Mesodermal cell (in vitro differentiated cells): ENCODE results near the gene PDE8B.

ENCODE experiments used
- H3K27ac ChIP-seq: 2 replicates; pipeline ENCODE4 v1.7.0; 2013; ENCODE audit warnings: mild to moderate bottlenecking, low read depth, low read length, moderate library complexity; ENCODE audit not compliant: severe bottlenecking
- H3K36me3 ChIP-seq: 2 replicates; pipeline ENCODE4 v1.7.1; 2013; ENCODE audit warnings: mild to moderate bottlenecking, low read length, moderate library complexity; ENCODE audit not compliant: control insufficient read depth, insufficient read depth
- H3K4me1 ChIP-seq: one replicate; pipeline ENCODE4 v1.7.1; 2013; ENCODE audit warnings: mild to moderate bottlenecking, low read length; ENCODE audit not compliant: insufficient read depth, control insufficient read depth, poor library complexity, severe bottlenecking
- H3K4me3 ChIP-seq: 2 replicates; pipeline ENCODE4 v1.7.0; 2013; ENCODE audit warnings: low read length, control low read depth, mild to moderate bottlenecking; ENCODE audit not compliant: insufficient read depth, poor library complexity, severe bottlenecking; ENCODE audit errors: extremely low read depth
- H3K9me3 ChIP-seq: 2 replicates; pipeline ENCODE4 v1.7.1; 2013; ENCODE audit warnings: mild to moderate bottlenecking, low read length, moderate library complexity; ENCODE audit not compliant: control insufficient read depth
- WGBS, 2 experiments: methylation state at CpG; one replicate each; pipeline ENCODE4 v1.1.5; 2013; ENCODE audit warnings: missing lambda C conversion rate in 2 of 2; ENCODE audit not compliant: insufficient coverage in 2 of 2; 5-methylcytosine and 5-hydroxymethylcytosine counted together

Gene PDE8B

DNA sequence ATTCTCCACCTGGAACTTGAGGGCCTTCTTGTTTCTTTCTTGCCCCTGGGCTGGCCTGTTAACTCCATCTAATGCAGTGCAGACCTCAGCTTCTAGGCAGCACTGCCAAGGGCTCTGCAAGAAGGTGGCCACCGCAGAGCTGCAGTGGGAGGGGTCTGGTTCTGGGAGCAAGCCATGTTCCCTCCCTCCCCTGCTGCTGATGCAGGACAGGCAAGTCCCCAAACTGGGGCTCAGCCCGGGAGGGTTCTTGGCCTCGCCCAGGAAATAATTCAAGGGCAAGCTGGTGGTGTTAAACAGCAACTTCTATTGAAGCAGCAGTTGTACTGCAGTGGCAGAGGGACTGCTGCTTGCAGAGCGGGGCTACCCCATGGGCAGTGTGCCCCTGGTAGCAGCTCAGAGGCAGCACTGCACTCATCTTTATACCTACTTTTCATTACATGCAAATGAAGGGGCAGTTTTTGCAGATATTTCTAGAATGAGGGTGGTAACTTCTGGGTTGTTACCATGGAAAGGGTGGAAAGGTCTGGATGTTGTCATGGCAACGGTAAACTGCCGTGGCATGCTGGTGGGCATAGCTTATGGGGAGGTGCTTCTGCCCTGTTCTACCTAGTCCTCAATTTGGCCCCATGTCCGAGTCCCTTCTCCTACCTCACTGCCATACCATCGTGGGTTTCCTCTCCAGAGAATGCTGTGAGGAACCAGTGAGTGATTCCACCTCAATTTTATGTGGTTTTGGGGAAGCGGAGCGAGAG lies 199.6 kb downstream of the PDE8B start:
- Histone ChIP-seq H3K4me1 (no peaks in the 10 kb centered on the region), H3K27ac (no peak overlapping the region), H3K9me3 (no peaks in the 10 kb centered on the region), H3K36me3 (no peaks in the 10 kb centered on the region), H3K4me3 (no peak overlapping the region)
- WGBS, 2 experiments: 84 to 92% methylated on average over 5 of the region's 10 CpGs

DNA sequence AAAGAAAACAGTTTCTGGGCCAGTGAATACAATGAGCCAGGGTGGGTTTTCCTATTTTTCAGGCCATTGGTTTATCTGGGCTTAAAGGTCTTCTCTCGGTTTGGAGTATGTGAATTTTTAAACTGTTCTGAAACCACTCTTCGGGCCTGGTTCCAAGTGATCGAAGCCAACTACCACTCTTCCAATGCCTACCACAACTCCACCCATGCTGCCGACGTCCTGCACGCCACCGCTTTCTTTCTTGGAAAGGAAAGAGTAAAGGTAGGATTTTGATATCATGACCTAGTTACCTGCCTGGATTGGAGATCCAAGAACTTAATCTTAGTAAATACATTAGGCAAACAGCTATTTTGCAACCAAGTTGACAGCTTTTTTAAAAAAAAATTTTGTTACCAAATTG lies 202.6 kb downstream of the PDE8B start:
- no CpG with 5 or more reads among the region's 7 CpGs for WGBS, 2 experiments
- no peaks in the 10 kb centered on the region for H3K9me3 ChIP-seq
- no peaks in the 10 kb centered on the region for H3K4me1 ChIP-seq
- no peaks in the 10 kb centered on the region for H3K36me3 ChIP-seq
- no peak overlapping the region for H3K27ac ChIP-seq
- no peak overlapping the region for H3K4me3 ChIP-seq

DNA sequence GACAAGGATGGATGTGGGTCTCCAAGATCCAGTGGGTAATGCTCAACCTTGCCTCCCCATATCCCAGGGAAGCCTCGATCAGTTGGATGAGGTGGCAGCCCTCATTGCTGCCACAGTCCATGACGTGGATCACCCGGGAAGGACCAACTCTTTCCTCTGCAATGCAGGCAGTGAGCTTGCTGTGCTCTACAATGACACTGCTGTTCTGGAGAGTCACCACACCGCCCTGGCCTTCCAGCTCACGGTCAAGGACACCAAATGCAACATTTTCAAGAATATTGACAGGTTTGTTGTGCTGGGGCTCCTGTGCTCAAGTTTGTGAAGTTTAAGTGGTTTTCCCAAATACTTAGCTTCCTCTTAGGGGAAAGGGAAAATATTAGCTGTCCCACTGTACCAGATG lies 207.7 kb downstream of the PDE8B start:
- Histone ChIP-seq H3K27ac (no peak overlapping the region), H3K4me3 (no peak overlapping the region), H3K9me3 (no peaks in the 10 kb centered on the region), H3K4me1 (no peaks in the 10 kb centered on the region), H3K36me3 (no peaks in the 10 kb centered on the region)
- 85 to 86% methylated on average over 4 of the region's 5 CpGs for WGBS, 2 experiments

DNA sequence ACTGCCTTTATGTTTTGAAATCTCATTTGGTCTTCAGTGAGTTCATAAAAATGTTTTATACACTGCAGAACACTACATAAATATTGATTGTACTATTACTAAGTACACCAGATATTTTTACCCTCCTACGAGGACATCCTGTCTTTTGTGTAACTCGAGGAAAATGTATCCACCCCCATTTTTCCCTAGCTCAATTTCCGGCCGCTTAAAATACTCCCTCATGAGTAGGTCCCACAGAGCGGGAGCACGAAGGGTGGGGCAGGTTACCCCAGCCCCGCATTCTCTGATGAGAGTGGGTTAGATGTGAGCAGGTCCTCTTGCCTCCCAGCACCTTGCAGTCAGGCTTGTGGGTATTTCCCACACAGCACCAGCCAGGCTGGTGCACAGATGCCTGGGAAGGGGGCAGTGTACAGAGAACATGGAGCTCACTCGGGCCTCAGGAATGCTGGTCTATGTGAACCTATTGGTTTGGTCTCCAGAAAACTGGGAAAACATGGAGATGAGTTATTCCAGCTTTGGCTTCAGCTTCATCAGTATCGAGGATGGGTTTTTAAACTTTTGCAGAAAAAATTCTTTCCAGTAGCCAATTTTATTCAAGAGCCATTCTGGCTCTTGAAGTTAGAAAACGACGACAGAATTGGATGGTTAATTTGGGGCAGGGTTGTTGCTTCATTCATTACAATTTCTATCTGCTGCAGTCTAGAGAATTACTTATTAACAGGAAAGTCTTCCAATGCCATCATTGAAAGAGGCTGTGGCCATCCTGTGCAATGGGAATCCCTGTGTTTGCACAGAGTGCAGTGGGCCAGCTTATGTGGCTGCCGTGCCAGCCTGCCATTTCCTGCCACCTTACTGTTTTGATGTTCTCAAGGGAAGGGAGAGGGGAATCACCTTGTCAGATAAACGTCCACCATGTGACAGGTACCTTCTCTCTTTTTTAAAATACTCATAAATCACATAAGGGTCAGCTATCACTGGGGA lies 208.4 kb downstream of the PDE8B start:
- 93 to 98% methylated on average over 5 to 6 of the region's 13 CpGs for WGBS, 2 experiments
- Histone ChIP-seq H3K4me1 (no peaks in the 10 kb centered on the region), H3K9me3 (no peaks in the 10 kb centered on the region), H3K4me3 (no peak overlapping the region), H3K27ac (no peak overlapping the region), H3K36me3 (peaks cover 3% of the 10 kb centered on the region)

DNA sequence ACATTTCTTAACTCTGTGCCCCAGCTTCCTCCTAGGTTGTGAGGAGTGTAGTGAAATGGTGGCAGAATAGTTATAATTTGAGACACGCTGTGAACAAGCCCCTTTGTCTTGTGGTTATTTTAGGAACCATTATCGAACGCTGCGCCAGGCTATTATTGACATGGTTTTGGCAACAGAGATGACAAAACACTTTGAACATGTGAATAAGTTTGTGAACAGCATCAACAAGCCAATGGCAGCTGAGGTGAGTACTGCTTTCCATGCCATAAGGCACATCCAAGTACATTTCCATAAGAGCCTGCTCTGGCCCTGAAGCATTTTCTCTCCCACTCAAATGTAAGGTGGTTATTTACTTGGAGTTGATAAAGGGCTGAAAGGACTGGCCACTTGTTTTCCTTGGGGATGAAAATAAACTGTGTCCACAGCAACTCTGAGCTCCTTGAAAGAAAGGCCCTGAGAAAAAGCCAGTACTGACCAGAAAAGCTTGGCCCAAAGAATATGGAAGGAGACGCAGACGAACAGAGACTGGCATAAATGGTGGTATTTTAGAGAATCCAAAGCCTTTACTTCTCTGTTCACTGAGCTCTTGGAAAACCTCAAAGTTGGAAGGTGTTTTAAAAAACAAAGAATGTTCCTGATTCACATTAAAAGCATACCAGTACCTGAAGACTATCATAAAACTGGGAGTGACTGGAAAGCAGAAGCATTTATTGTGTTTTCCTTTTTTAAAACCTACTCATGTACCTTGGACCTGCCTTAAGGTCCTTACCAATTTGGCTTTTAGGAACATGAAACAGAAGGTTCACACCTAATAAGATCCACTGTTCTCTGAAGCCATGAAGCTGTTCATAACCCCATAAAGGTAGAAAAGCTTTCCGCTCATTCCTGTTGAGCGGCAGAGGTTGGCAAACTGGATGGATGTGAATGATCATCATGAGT lies 209.4 kb downstream of the PDE8B start:
- 98 to 100% methylated on average over 4 to 5 of the region's 8 CpGs for WGBS, 2 experiments
- Histone ChIP-seq H3K9me3 (no peaks in the 10 kb centered on the region), H3K4me3 (no peak overlapping the region)

DNA sequence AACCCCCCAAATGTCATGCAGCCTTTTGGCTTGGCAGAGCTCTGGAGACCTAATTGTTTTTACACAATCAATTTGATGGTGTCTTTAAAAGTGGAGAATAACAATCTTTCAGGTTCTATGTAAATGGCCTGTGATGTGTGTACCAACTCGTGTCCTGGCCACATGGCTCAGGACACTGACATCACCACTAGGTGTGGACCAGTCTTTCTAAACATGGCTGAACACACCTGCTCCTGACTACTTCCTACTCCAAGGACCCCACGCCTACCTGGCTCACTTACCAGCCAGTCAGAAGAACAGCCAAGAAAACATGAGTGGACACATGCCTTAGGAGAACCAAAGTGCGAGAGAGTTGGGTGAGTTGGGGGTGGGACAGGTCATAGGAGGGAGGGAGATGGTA lies 210.5 kb downstream of the PDE8B start:
- no peak overlapping the region for H3K4me3 ChIP-seq
- 100% methylated on average over 1 of the region's 3 CpGs for WGBS, 2 experiments
- H3K9me3 ChIP-seq: no peaks in the 10 kb centered on the region
- peaks cover 2% of the 10 kb centered on the region for H3K4me1 ChIP-seq
- no peak overlapping the region for H3K27ac ChIP-seq
- peaks cover 17% of the 10 kb centered on the region for H3K36me3 ChIP-seq

More for the DNA sequence above, 209.4 kb downstream of the PDE8B start:
- Histone ChIP-seq H3K27ac (no peak overlapping the region), H3K36me3 (peaks cover 11% of the 10 kb centered on the region), H3K4me1 (no peaks in the 10 kb centered on the region)

DNA sequence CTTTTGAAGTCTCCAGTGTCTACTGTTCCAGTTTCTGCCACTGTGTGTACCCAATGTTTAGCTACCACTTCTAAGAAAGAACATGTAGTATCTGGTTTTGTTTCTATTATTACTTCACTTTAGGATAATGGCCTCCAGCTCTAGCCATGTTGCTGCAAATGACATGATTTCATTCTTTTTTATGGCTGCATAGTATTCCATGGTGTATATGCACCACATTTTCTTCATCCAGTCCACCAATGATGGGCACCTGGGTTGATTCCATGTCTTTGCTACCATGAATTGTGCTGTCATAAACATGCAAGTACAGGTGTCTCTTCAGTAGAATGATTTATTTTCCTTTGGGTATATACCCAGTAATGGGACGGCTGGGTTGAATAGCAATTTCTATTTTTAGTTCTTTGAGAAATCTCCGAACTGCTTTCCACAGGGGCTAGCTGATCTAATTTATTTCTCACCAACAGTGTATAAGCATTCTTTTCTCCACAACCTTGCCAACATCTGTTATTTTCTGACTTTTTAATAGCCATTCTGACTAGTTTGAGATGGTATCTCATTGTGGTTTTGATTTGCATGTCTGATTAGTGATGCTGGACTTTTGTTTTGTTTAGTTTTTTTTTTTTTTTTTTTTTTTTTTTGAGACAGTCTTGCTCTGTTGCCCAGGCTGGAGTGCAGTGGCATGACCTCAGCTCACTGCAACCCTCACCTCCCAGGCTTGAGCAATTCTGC lies 212.7 kb downstream of the PDE8B start:
- Histone ChIP-seq H3K9me3 (no peaks in the 10 kb centered on the region), H3K4me1 (peaks cover 17% of the 10 kb centered on the region), H3K4me3 (no peak overlapping the region), H3K36me3 (peaks cover 17% of the 10 kb centered on the region), H3K27ac (no peak overlapping the region)
- WGBS, 2 experiments: no CpG with 5 or more reads among the region's 2 CpGs

DNA sequence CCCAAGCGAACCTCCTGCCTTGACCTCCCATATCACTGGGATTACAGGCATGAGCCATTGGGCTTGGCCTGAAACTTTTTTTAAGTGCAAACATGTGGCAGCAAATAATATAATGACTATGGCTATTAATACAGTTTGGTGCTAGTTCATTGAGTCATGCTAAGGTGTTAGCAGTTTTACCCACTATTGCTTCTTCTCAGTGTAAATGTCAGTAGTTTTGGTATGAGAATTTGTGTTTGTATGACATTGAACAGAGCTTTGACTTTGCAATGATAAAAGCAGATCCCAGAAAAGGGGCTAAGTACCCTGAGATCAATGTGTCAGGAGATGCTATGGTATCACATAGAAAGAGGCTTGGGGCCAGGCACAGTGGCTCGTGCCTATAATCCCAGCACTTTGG lies 214.4 kb downstream of the PDE8B start:
- 90 to 92% methylated on average over 2 of the region's 2 CpGs for WGBS, 2 experiments
- H3K9me3 ChIP-seq: no peaks in the 10 kb centered on the region
- H3K27ac ChIP-seq: no peak overlapping the region
- peaks cover 17% of the 10 kb centered on the region for H3K4me1 ChIP-seq
- H3K36me3 ChIP-seq: peaks cover 26% of the 10 kb centered on the region
- H3K4me3 ChIP-seq: no peak overlapping the region

DNA sequence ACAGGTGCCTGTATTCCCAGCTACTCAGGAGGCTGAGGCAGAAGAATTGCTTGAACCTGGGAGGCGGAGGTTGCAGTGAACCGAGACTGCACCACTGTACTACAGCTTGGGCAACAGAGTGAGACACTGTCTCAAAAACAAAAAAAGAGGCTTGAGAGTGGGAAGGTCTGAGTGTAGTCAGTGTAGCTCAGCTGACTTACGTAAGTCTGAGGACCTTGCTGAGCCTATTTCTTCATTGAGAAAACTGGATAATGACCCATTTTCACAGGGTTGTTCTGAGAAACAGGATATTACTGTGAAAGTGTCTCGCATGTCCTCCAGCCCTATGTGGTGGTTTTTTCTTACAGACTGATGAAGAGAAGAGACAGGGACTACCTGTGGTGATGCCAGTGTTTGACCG lies 214.9 kb downstream of the PDE8B start:
- no peak overlapping the region for H3K27ac ChIP-seq
- H3K36me3 ChIP-seq: peaks cover 31% of the 10 kb centered on the region
- 90 to 97% methylated on average over 3 to 4 of the region's 5 CpGs for WGBS, 2 experiments
- no peaks in the 10 kb centered on the region for H3K9me3 ChIP-seq
- H3K4me3 ChIP-seq: no peak overlapping the region
- peaks cover 17% of the 10 kb centered on the region for H3K4me1 ChIP-seq
